ENCODE data around the gene ZFHX2.

Gene ZFHX2

GRCh38 chr14:23483236-23483854 is 68.2 kb downstream of the ZFHX2 start:
- Histone ChIP-seq H3K9me3 (ENCODE audit: control insufficient read depth in 1 of 2, low read length in 2 of 2) (no peaks in the 10 kb centered on the region), H3K36me3 (ENCODE audit: control insufficient read depth in 1 of 2, insufficient read depth in 2 of 2, low read length in 2 of 2) (peaks cover 3 to 16% of the 10 kb centered on the region in 2 donors), H3K27me3 (ENCODE audit: control insufficient read depth in 1 of 2, insufficient read depth in 2 of 2, low read length in 2 of 2) (no peaks in the 10 kb centered on the region), H3K4me3 (ENCODE audit: low read depth in 1 of 2, low read length in 2 of 2) (no peak overlapping the region), H3K9ac (ENCODE audit: low read depth in 1 of 2, low read length in 2 of 2) (no peak overlapping the region), H3K4me1 (ENCODE audit: control insufficient read depth in 1 of 2, insufficient read depth in 2 of 2, low read length in 2 of 2) (no peaks in the 10 kb centered on the region), H3K27ac (ENCODE audit: low read depth, low read length) (no peak overlapping the region)

- H3K27ac ChIP-seq (ENCODE audit: low read depth, low read length), result no peak overlapping the region
- no peak overlapping the region for H3K4me3 ChIP-seq (ENCODE audit: low read depth in 1 of 2, low read length in 2 of 2)
- no peaks in the 10 kb centered on the region for H3K9me3 ChIP-seq (ENCODE audit: control insufficient read depth in 1 of 2, low read length in 2 of 2)
- H3K27me3 ChIP-seq (ENCODE audit: control insufficient read depth in 1 of 2, insufficient read depth in 2 of 2, low read length in 2 of 2), result no peaks in the 10 kb centered on the region
- no peaks in the 10 kb centered on the region for H3K4me1 ChIP-seq (ENCODE audit: control insufficient read depth in 1 of 2, insufficient read depth in 2 of 2, low read length in 2 of 2)
- H3K36me3 ChIP-seq (ENCODE audit: control insufficient read depth in 1 of 2, insufficient read depth in 2 of 2, low read length in 2 of 2), result peaks cover 5 to 17% of the 10 kb centered on the region in 2 donors
- no peak overlapping the region for H3K9ac ChIP-seq (ENCODE audit: low read depth in 1 of 2, low read length in 2 of 2)
Observed at GRCh38 chr14:23482823-23483148, 68.8 kb downstream of the ZFHX2 start.

DNA sequence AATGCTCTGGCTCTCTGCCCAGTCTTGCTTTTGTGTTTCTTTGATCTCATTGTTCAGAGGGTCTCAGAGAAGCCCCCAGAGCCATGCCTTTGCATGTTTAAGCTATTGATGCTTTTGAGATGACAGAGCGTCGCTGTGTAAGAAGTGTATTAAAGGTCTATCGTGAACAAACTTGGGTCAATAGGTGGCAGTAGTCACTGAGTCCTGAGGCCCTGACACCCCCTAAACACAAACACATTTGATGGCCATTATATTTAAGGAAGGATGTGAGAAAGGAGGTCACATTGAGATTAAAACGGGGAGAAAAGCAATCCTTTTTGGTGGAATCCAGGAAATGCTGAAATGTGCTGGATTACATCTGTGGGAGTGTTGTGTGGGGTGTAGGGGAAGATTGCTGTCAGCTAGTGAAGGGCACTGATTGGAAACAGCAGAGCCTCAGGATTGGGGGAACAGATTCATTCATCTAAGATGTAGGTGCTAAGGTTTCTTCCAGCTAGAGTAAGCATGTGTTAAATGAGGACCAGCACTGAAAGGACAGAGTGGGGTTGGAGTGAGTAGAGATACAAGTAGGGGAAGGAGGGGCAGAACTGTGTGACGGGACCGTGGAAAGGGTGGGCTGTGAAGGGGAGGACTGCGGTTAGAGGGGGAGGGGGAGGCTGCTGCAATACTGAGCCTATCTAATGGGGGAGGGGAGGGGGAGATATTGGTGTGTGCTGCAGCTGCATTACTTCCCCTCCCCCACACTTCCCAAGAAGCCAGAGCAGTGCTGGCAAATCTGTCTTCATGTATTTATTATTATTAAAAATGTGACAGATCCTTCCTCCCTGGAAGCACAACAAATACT is 69.4 kb downstream of the ZFHX2 start:
- Histone ChIP-seq H3K27me3 (ENCODE audit: control insufficient read depth in 1 of 2, insufficient read depth in 2 of 2, low read length in 2 of 2) (no peaks in the 10 kb centered on the region), H3K9me3 (ENCODE audit: control insufficient read depth in 1 of 2, low read length in 2 of 2) (no peaks in the 10 kb centered on the region), H3K9ac (ENCODE audit: low read depth in 1 of 2, low read length in 2 of 2) (no peak overlapping the region), H3K27ac (ENCODE audit: low read depth, low read length) (no peak overlapping the region), H3K4me1 (ENCODE audit: control insufficient read depth in 1 of 2, insufficient read depth in 2 of 2, low read length in 2 of 2) (no peaks in the 10 kb centered on the region), H3K36me3 (ENCODE audit: control insufficient read depth in 1 of 2, insufficient read depth in 2 of 2, low read length in 2 of 2) (peaks cover 11 to 23% of the 10 kb centered on the region in 2 donors), H3K4me3 (ENCODE audit: low read depth in 1 of 2, low read length in 2 of 2) (no peak overlapping the region)

GRCh38 chr14:23481362-23481970 is 70.1 kb downstream of the ZFHX2 start:
- Histone ChIP-seq H3K4me3 (ENCODE audit: low read depth in 1 of 2, low read length in 2 of 2) (no peak overlapping the region), H3K9me3 (ENCODE audit: control insufficient read depth in 1 of 2, low read length in 2 of 2) (no peaks in the 10 kb centered on the region), H3K27me3 (ENCODE audit: control insufficient read depth in 1 of 2, insufficient read depth in 2 of 2, low read length in 2 of 2) (no peaks in the 10 kb centered on the region), H3K9ac (ENCODE audit: low read depth in 1 of 2, low read length in 2 of 2) (no peak overlapping the region), H3K4me1 (ENCODE audit: control insufficient read depth in 1 of 2, insufficient read depth in 2 of 2, low read length in 2 of 2) (no peaks in the 10 kb centered on the region), H3K27ac (ENCODE audit: low read depth, low read length) (no peak overlapping the region), H3K36me3 (ENCODE audit: control insufficient read depth in 1 of 2, insufficient read depth in 2 of 2, low read length in 2 of 2) (peaks cover 18 to 28% of the 10 kb centered on the region in 2 donors)

GRCh38 chr14:23478109-23478759 is 73.3 kb downstream of the ZFHX2 start:
- peaks cover 37 to 44% of the 10 kb centered on the region in 2 donors for H3K36me3 ChIP-seq (ENCODE audit: control insufficient read depth in 1 of 2, insufficient read depth in 2 of 2, low read length in 2 of 2)

DNA sequence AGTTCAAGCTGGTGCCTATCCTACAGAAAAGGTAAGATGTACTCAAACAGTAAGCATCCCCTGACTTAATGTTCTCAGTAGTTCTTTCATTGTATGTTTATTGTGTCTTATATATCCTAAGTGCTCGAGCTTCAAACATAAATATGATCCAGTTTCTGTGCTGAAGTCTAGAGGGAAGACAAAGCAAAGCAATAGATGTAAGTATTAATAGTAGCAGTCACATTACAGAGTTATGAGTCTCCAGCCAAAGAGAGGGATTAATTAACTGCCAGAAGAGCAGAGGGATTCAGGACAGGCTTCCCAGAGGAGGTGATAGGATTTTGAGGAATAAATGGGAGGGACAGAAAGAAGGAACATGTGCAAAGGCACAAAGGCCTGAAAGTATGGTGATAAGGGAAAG is 80.6 kb downstream of the ZFHX2 start:
- Histone ChIP-seq H3K36me3 (ENCODE audit: control insufficient read depth in 1 of 2, insufficient read depth in 2 of 2, low read length in 2 of 2) (peaks cover 15 to 42% of the 10 kb centered on the region in 2 donors), H3K27me3 (ENCODE audit: control insufficient read depth in 1 of 2, insufficient read depth in 2 of 2, low read length in 2 of 2) (no peaks in the 10 kb centered on the region), H3K4me3 (ENCODE audit: low read depth in 1 of 2, low read length in 2 of 2) (no peak overlapping the region), H3K4me1 (ENCODE audit: control insufficient read depth in 1 of 2, insufficient read depth in 2 of 2, low read length in 2 of 2) (peaks cover 0 to 9% of the 10 kb centered on the region in 2 donors), H3K27ac (ENCODE audit: low read depth, low read length) (no peak overlapping the region), H3K9ac (ENCODE audit: low read depth in 1 of 2, low read length in 2 of 2) (no peak overlapping the region), H3K9me3 (ENCODE audit: control insufficient read depth in 1 of 2, low read length in 2 of 2) (no peaks in the 10 kb centered on the region)

More at GRCh38 chr14:23478109-23478759, 73.3 kb downstream of the ZFHX2 start:
- Histone ChIP-seq H3K4me3 (ENCODE audit: low read depth in 1 of 2, low read length in 2 of 2) (no peak overlapping the region), H3K4me1 (ENCODE audit: control insufficient read depth in 1 of 2, insufficient read depth in 2 of 2, low read length in 2 of 2) (no peaks in the 10 kb centered on the region), H3K27ac (ENCODE audit: low read depth, low read length) (no peak overlapping the region), H3K9ac (ENCODE audit: low read depth in 1 of 2, low read length in 2 of 2) (no peak overlapping the region), H3K27me3 (ENCODE audit: control insufficient read depth in 1 of 2, insufficient read depth in 2 of 2, low read length in 2 of 2) (no peaks in the 10 kb centered on the region), H3K9me3 (ENCODE audit: control insufficient read depth in 1 of 2, low read length in 2 of 2) (no peaks in the 10 kb centered on the region)
